OCI-LY3 (cell line): ENCODE data around the gene RILPL1.

Source experiments
- H2AFZ ChIP-seq: fragments of 200-600, 300-600 bp; shearing (Covaris generic); 2 replicates; pipeline ENCODE4 v1.6.0; 2014; ENCODE audit warnings: antibody characterized with exemption, low read depth, low read length
- H3K27ac ChIP-seq: fragments of 200-600, 300-600 bp; sonication (generic); 2 replicates; pipeline ENCODE4 v1.5.1; 2014; ENCODE audit warnings: mild to moderate bottlenecking, low read length, moderate library complexity, mixed read lengths
- H3K27me3 ChIP-seq: fragments of 200-600, 300-600 bp; sonication (generic); 2 replicates; pipeline ENCODE4 v1.6.1; 2014; ENCODE audit warnings: low read depth, low read length, mixed read lengths
- H3K36me3 ChIP-seq: fragments of 200-600, 300-600 bp; sonication (generic); replicated peaks from 2 replicates; pipeline ENCODE3; 2014; ENCODE audit warnings: low read depth, low read length, mixed read lengths
- H3K4me1 ChIP-seq: fragments of 300-600, 200-600 bp; sonication (generic); 2 replicates; pipeline ENCODE4 v1.6.1; 2014; ENCODE audit warnings: low read length, mixed read lengths
- H3K4me2 ChIP-seq: fragments of 200-600, 300-600 bp; sonication (generic); 2 replicates; pipeline ENCODE4 v1.6.1; 2014; ENCODE audit warnings: low read length, mixed read lengths
- H3K4me3 ChIP-seq: fragments of 300-600, 200-600 bp; sonication (generic); 2 replicates; pipeline ENCODE4 v1.5.1; 2014; ENCODE audit warnings: antibody characterized with exemption, mild to moderate bottlenecking, low read length, moderate library complexity
- H3K79me2 ChIP-seq: fragments of 300-600, 200-600 bp; shearing (Covaris generic); 2 replicates; pipeline ENCODE4 v1.6.1; 2014; ENCODE audit warnings: mild to moderate bottlenecking, low read length, mixed read lengths
- H3K9ac ChIP-seq: fragments of 300-600, 200-600 bp; shearing (Covaris generic); 2 replicates; pipeline ENCODE4 v1.6.0; 2014; ENCODE audit warnings: mild to moderate bottlenecking, low read length, moderate library complexity
- H3K9me3 ChIP-seq: fragments of 200-600, 300-600 bp; shearing (Covaris generic); 2 replicates; pipeline ENCODE4 v1.6.1; 2014; ENCODE audit warnings: low read length, mixed read lengths; ENCODE audit not compliant: insufficient read depth
- H4K20me1 ChIP-seq: fragments of 200-600, 300-600 bp; sonication (generic); 2 replicates; pipeline ENCODE4 v1.6.1; 2016; ENCODE audit warnings: low read length, mixed read lengths; ENCODE audit not compliant: insufficient read depth
- CTCF ChIP-seq: fragments of 200-600, 300-600 bp; sonication (generic); IDR thresholded peaks from 2 replicates; pipeline ENCODE4 v1.5.1; 2014; ENCODE audit warnings: antibody characterized with exemption, low read length, low read depth
- EZH2phosphoT487 ChIP-seq: fragments of 200-600 bp; shearing (Covaris generic); IDR thresholded peaks from 2 replicates; pipeline ENCODE4 v1.6.1; 2018; ENCODE audit warnings: antibody characterized with exemption, mixed run types, low read depth

The RILPL1 gene

DNA sequence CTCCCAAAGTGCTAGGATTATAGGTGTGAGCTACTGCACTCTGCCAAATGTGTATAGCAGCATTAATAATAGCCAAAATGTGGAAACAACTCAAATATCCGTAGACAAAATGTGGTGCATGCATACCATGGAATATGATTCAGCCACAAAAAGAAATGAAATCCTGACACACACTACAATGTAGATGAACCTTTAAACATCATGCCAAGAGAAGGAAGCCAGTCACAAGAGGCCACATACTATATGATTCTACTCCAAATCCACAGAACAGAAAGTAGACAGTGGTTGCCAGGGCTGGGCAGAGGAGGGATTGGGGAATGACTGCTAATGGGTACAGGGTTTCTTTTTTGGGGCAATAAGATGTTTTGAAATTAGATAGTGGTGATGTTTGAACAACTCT, 43.1 kb upstream of the RILPL1 start:
- Histone ChIP-seq H3K4me3 (no peak overlapping the region), H3K27me3 (0 out of 2 replicates have a peak, but pooled peaks cover 4% of the 10 kb centered on the region)
- TF ChIP-seq EZH2phosphoT487 (no peak), CTCF (no peak)

DNA sequence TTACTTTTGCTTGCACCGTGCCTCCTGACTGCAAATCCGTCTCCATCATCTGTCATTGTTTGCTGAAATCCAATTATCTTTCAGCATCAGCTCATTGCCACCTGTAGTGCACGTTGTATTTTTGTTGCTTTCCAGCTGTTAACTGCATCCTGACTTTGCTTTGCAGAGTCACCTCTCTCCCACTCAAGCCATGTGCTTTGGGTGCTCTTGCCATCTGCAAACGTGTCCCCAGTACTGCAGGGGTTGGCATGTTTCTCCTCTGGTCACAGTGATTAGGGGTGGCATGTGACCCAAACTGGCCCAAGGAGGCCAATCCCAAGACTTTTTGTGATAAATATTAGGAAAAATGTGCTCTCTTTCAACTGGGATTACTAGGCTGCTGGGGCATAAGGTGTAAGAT, 40.4 kb upstream of the RILPL1 start:
- Histone ChIP-seq H3K9me3 (no peaks in the 10 kb centered on the region), H3K4me2 (no peak overlapping the region), H3K27ac (no peak overlapping the region), H3K27me3 (peaks cover 9% of the 10 kb centered on the region; the same call in 1 of the 2 replicates), H2AFZ (no peak overlapping the region), H4K20me1 (no peaks in the 10 kb centered on the region), H3K9ac (no peak overlapping the region), H3K79me2 (no peaks in the 10 kb centered on the region), H3K4me3 (no peak overlapping the region), H3K36me3 (no peaks in the 10 kb centered on the region), H3K4me1 (no peaks in the 10 kb centered on the region)
- TF ChIP-seq EZH2phosphoT487 (no peak), CTCF (no peak)

More for the DNA sequence above, 43.1 kb upstream of the RILPL1 start:
- Histone ChIP-seq H3K9me3 (no peaks in the 10 kb centered on the region), H3K36me3 (no peaks in the 10 kb centered on the region), H3K9ac (no peak overlapping the region), H2AFZ (no peak overlapping the region), H3K79me2 (no peaks in the 10 kb centered on the region), H3K27ac (no peak overlapping the region), H3K4me2 (no peak overlapping the region), H3K4me1 (no peaks in the 10 kb centered on the region), H4K20me1 (no peaks in the 10 kb centered on the region)

DNA sequence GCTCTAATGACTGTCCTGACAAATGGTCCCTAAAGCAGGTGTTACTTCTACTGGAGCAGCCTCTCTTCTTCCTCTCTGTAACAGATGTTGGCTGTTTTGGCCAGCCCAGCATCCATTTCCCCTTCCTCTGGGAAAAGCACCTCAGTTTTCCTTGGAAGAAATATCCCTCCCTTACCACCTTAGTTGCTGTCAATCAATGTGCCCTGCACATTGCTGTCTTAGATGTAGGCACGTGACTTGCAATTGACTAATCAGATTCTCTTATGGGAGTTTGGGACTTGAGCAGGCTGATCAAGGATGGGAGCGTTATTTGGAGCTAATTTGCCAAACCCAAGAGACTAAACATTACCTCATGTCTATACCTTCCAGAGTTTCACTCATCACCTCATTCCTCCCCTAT, 38.9 kb upstream of the RILPL1 start:
- TF ChIP-seq EZH2phosphoT487 (no peak), CTCF (no peak)

GRCh38 chr12:123571343-123571813, 37.9 kb upstream of the RILPL1 start:
- Histone ChIP-seq H3K9ac (no peak overlapping the region), H4K20me1 (no peaks in the 10 kb centered on the region), H3K4me2 (no peak overlapping the region), H3K27me3 (peaks cover 9% of the 10 kb centered on the region; the same call in 1 of the 2 replicates), H3K4me3 (no peak overlapping the region), H2AFZ (no peak overlapping the region), H3K36me3 (no peaks in the 10 kb centered on the region), H3K4me1 (no peaks in the 10 kb centered on the region), H3K27ac (no peak overlapping the region), H3K79me2 (no peaks in the 10 kb centered on the region), H3K9me3 (no peaks in the 10 kb centered on the region)
- no peak for TF ChIP-seq EZH2phosphoT487
- no peak for TF ChIP-seq CTCF

More for the DNA sequence above, 38.9 kb upstream of the RILPL1 start:
- H3K9me3 ChIP-seq: no peaks in the 10 kb centered on the region
- no peak overlapping the region for H3K27ac ChIP-seq
- H3K79me2 ChIP-seq: no peaks in the 10 kb centered on the region
- H3K4me1 ChIP-seq: no peaks in the 10 kb centered on the region
- H4K20me1 ChIP-seq: no peaks in the 10 kb centered on the region
- H3K4me2 ChIP-seq: no peak overlapping the region
- no peak overlapping the region for H2AFZ ChIP-seq
- H3K27me3 ChIP-seq: peaks cover 9% of the 10 kb centered on the region; the same call in 1 of the 2 replicates
- no peaks in the 10 kb centered on the region for H3K36me3 ChIP-seq
- no peak overlapping the region for H3K9ac ChIP-seq
- no peak overlapping the region for H3K4me3 ChIP-seq
